ENCODE measurements around the gene NSMCE1. TPM values are rescaled to one million over a fixed set of nuclear protein-coding genes. Genes with fewer than 3 reads are reported as not detected.

Gene NSMCE1
- total RNA-seq, 1 donor from 2014 or later, result 6.8 TPM

DNA sequence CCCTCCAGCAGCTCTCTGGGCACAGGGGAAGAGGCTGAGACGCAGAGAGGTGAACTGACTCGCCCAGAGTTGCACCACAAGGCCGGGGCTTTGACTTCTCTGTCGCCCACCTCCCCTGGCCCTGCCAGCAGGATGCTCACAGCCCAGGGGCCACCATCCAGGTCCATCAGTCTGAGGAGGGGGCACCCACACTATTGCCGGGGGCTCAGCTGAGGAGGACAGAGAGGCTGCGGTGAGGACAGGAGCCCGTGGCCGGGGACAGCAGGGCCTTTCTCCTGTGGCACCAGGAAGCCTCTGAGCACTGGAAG lies 32.7 kb downstream of the NSMCE1 start:
- no peaks in the 10 kb centered on the region for H3K27me3 ChIP-seq
- TF ChIP-seq, protein P1, sequence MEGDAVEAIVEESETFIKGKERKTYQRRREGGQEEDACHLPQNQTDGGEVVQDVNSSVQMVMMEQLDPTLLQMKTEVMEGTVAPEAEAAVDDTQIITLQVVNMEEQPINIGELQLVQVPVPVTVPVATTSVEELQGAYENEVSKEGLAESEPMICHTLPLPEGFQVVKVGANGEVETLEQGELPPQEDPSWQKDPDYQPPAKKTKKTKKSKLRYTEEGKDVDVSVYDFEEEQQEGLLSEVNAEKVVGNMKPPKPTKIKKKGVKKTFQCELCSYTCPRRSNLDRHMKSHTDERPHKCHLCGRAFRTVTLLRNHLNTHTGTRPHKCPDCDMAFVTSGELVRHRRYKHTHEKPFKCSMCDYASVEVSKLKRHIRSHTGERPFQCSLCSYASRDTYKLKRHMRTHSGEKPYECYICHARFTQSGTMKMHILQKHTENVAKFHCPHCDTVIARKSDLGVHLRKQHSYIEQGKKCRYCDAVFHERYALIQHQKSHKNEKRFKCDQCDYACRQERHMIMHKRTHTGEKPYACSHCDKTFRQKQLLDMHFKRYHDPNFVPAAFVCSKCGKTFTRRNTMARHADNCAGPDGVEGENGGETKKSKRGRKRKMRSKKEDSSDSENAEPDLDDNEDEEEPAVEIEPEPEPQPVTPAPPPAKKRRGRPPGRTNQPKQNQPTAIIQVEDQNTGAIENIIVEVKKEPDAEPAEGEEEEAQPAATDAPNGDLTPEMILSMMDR (IDR thresholded peaks at IDR 0.05), result no peak
- peaks cover 2 to 30% of the 10 kb centered on the region in 2 donors for H3K36me3 ChIP-seq
- peaks cover 0 to 11% of the 10 kb centered on the region in 2 donors for H3K4me1 ChIP-seq
- peak overlapping the region; percentile 58 to 68 for H3K27ac ChIP-seq
- DNase-seq (ENCODE audit: low spot score in 2 of 2), result no peak
- H3K9me3 ChIP-seq, result no peaks in the 10 kb centered on the region
- intact Hi-C loops (cut with DNase I), result loop anchor here (1.0 to 5.0 kb wide), 4 partner anchors 36 to 221 kb away; partner anchors contain the start of gene IL4R
- H3K4me3 ChIP-seq, result no peak overlapping the region

DNA sequence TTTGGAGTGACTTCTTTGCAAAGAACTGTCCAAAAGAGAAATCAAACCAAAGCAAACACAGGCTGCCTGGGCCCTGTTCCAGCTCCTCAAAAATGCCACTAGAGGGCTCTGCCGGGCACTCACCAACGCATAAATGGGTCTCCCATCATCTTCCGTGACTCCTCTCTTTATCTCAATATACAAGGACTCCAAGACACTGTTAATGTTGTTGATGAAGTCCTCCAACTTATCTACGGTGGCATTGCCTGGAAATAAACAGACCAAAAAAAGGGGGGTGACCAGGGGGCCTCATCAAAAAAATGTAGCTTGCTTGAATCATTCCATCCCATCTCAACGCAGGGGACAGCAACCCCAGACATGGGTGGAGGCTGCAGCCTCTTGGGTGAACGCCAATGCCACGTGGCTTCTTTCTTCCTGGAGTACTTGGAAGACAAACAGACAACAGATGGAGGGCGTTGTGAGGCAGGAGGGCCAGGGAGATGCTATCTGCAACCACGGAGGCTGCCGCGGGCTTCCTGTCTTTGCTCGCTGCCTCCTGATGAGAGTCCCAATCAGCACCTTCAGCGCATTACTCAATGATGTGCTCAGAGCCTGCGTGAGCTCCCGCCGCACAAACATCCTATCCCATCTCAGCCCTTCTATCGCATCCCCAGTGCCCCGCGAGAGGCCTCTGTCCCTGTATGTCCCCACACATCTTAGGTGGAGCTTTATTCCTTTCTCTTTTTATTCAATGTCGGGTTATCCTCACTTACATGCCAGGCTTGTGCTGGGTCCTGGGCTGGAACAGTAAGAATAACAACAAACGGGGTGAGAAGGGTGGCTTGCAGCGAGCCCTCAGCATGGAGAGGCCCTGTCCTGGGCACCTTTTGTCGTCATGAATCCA lies 33.3 kb downstream of the NSMCE1 start:
- Histone ChIP-seq H3K4me1 (peaks cover 0 to 11% of the 10 kb centered on the region in 2 donors), H3K27ac (peak overlapping the region; percentile 58 to 68), H3K27me3 (no peaks in the 10 kb centered on the region), H3K4me3 (peak overlapping the region in 1 of 2 donors; percentile 0), H3K36me3 (peaks cover 7 to 35% of the 10 kb centered on the region in 2 donors), H3K9me3 (no peaks in the 10 kb centered on the region)
- TF ChIP-seq, protein P1 (IDR thresholded peaks at IDR 0.05), result peak; percentile 71 to 82 (median 74)
- intact Hi-C loops (cut with DNase I), result loop anchor here (1.0 to 5.0 kb wide), 4 partner anchors 37 to 222 kb away; partner anchors contain the start of gene IL4R
- peak; percentile 71 to 88 for DNase-seq (ENCODE audit: low spot score in 2 of 2)

DNA sequence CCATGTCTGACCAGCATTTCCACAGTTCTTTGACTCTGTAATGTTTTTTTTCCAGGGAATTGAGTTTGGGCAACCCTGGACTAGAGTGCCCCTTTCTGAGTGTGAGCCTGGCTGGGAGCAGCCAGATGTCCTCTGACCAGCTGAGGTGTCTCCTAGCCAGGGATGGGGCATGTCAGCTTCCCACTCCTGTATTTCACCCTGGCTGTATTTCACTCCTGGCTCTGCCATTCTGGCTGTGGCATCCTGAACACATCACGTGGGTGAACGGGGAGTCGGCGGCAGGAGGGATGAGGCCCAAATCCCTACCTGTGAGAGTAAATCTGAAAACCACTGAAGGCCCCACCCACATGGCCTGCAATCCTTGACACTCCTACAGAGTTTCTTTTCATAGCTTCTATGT lies 34.0 kb downstream of the NSMCE1 start:
- TF ChIP-seq, protein P1 (IDR thresholded peaks at IDR 0.05), result no peak
- peak overlapping the region; percentile 14 to 68 for H3K27ac ChIP-seq
- H3K36me3 ChIP-seq, result peaks cover 13 to 42% of the 10 kb centered on the region in 2 donors
- H3K9me3 ChIP-seq, result no peaks in the 10 kb centered on the region
- no peak overlapping the region for H3K4me3 ChIP-seq
- DNase-seq (ENCODE audit: low spot score in 2 of 2), result no peak
- no peaks in the 10 kb centered on the region for H3K27me3 ChIP-seq
- peaks cover 0 to 11% of the 10 kb centered on the region in 2 donors for H3K4me1 ChIP-seq
- intact Hi-C loops (cut with DNase I), result loop anchor here (1.0 to 5.0 kb wide), 4 partner anchors 38 to 222 kb away; partner anchors contain the start of gene IL4R

DNA sequence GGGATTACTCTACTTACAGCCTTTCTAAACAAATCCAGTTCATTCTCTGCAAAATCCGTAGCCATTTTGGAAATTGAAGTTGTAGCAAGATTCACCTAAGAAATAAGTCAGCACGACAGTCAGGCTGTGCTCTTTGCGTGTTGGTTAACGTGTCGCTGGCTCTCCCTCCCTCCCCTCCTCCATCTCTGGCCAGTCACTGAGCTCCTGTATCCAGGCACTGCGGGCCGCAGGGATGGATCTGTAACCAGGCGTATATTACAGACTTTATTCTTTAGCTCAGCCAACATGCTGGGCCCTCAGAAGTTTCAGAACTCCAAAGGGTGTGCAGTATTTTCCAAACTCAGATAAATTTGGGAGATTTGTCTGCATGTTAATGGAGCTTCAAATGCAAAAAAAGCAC lies 34.4 kb downstream of the NSMCE1 start:
- Histone ChIP-seq H3K27ac (peak overlapping the region in 1 of 2 donors; percentile 14), H3K9me3 (no peaks in the 10 kb centered on the region), H3K4me3 (no peak overlapping the region), H3K36me3 (peaks cover 15 to 44% of the 10 kb centered on the region in 2 donors), H3K27me3 (no peaks in the 10 kb centered on the region), H3K4me1 (peaks cover 0 to 11% of the 10 kb centered on the region in 2 donors)
- TF ChIP-seq, protein P1 (IDR thresholded peaks at IDR 0.05), result no peak
- DNase-seq (ENCODE audit: low spot score in 2 of 2), result no peak
- intact Hi-C loops (cut with DNase I), result loop anchor here (2.0 kb wide), 1 partner anchor 223 kb away; no protein-coding TSS in a partner anchor

DNA sequence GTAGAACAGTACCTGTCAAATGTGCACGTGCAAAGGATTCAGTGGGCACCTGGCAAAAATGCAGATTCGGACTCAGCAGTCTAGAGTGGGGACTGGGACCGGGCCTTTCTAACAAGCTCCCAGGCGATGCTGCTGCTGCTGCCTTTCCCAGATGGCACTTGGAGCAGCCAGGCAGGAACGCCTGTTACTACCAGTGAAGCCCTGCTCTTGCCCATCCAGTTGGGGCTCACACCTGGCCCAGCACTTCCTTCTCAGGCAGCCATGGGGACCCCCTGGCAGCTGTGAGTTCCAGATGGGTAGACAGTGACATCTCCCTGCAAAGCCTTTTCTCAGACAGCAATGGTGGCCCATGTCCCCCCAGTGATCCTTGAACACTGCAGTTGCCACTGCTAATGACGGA lies 34.8 kb downstream of the NSMCE1 start:
- Histone ChIP-seq H3K27ac (no peak overlapping the region), H3K9me3 (no peaks in the 10 kb centered on the region), H3K4me1 (peaks cover 0 to 11% of the 10 kb centered on the region in 2 donors), H3K4me3 (no peak overlapping the region), H3K36me3 (peaks cover 15 to 44% of the 10 kb centered on the region in 2 donors), H3K27me3 (no peaks in the 10 kb centered on the region)
- intact Hi-C loops (cut with DNase I), result loop anchor here (2.0 kb wide), 1 partner anchor 223 kb away; no protein-coding TSS in a partner anchor
- no peak for DNase-seq (ENCODE audit: low spot score in 2 of 2)
- TF ChIP-seq, protein P1 (IDR thresholded peaks at IDR 0.05), result no peak

Measured in ascending aorta (tissue), 2 donors.